Vagina (tissue), 2 donors: Measurements from ENCODE around the gene MRC2.

Source experiments
- CTCF ChIP-seq, 3 experiments: fragments of 450-650 bp in 2 of 3; fragments of 200-600 bp in 1 of 3; sonication (generic) in 1 of 3; IDR thresholded peaks; one replicate each; pipeline ENCODE4 v1.5.1; 2017 to 2019; ENCODE audit warnings: antibody characterized with exemption in 3 of 3, mild to moderate bottlenecking in 2 of 3, moderate library complexity in 2 of 3
- POLR2A ChIP-seq, 2 donors: fragments of 450-650 bp; IDR thresholded peaks; one replicate each; pipeline ENCODE4 v1.6.1; 2017; ENCODE audit warnings: antibody characterized with exemption in 2 of 2, mild to moderate bottlenecking in 2 of 2, moderate library complexity in 2 of 2

- TF ChIP-seq CTCF (IDR thresholded peaks at IDR 0.05) (no peak), POLR2A (IDR thresholded peaks at IDR 0.05) (no peak)
Measured at GRCh38 chr17:62641153-62641552, 13.7 kb downstream of the MRC2 start.
